ENCODE measurements around the gene RAB10.

DNA sequence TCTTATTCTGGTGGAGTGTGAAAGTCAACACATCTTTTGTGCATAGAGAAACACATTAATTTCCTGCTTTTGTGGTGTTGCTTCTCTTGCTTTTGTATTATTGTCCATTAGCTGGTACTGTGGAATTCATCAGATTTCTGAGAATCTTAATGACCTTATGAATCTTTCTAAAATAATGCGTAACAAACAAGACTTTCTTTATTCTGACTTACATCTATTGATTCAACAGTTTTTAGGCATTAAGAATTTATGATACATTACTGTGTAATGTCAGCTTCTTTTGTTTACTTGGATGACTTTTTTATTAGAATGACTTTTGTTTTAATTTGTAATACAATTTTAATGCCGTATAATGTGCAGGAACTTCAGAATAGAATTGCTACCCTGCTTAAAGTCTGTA lies 43.4 kb downstream of the RAB10 start:
- no peak for TF ChIP-seq CTCF (IDR thresholded peaks at IDR 0.05)
- no peak for TF ChIP-seq POLR2AphosphoS5 (IDR thresholded peaks at IDR 0.05)
- TF ChIP-seq POLR2A (IDR thresholded peaks at IDR 0.05), result no peak

Data from prostate gland (tissue), 2 donors.